GM19193 (cell line): Measurements from ENCODE around the gene ARHGEF6.

ENCODE experiments used
- POLR2A ChIP-seq: IDR thresholded peaks from 4 replicates; pipeline ENCODE4 v1.6.1; 2011; ENCODE audit not compliant: insufficient read depth, insufficient read length; ENCODE audit errors: extremely low read depth

The ARHGEF6 gene

DNA sequence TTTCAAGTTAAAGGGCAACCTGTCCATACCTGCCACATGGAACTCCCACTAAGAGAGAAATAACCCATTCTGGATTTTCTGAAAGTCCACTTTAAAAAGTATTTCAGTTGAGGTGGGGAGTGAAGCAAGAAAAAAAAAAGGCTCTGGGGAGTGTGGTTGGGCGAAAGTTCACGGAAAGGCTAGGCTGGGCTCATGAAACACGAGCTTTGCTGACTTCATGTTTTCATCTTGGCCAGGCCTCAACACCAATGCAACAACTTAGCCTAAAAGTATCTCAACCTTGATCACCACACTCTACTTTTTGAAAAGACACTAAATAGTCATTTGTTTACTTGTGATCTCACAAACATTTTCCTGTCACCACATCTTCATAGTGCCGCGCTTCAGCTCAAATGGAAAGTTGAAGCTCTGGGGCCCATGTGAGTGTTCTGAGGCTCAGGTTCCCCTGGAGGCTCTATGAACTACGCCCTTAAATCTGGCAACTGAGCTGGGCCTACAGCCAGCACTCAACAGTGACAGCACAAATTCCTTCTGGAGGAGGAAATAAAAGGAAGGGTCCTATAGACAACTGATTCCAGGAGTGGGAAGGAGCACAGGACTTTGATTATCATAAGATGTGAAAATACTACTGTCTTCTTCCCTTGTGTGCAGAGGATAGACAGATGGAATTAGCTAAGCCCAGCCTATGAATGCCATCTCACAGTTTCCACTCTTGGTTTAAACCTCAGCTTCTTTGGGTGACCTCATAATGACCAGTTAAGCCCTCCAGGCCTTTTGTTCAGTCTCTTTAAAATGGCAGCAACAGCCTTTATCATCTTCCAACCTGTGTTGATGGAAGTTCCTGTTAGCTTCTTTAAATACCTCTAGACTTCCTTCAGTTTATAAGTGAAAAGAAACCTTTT, 127.7 kb downstream of the ARHGEF6 start:
- no peak for TF ChIP-seq POLR2A

DNA sequence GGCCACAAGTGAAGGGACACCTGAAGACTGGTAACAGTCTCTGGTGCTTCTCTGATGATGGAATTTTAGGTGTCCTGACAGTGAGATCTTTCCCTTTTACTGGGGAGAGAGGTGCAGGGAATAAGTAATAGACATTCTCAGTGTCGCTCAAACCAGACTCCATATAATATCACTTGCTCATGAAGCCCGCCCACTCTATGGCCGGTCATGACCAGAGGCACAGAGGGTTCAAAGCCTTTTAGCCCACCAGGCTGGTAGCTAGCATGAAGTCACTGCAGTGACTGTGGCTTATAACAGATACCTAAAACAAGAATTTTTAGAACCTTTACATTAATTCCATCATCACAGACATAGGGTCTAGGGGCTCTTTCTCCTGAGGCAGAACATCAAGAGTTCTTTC, 129.9 kb downstream of the ARHGEF6 start:
- TF ChIP-seq POLR2A, result no peak

DNA sequence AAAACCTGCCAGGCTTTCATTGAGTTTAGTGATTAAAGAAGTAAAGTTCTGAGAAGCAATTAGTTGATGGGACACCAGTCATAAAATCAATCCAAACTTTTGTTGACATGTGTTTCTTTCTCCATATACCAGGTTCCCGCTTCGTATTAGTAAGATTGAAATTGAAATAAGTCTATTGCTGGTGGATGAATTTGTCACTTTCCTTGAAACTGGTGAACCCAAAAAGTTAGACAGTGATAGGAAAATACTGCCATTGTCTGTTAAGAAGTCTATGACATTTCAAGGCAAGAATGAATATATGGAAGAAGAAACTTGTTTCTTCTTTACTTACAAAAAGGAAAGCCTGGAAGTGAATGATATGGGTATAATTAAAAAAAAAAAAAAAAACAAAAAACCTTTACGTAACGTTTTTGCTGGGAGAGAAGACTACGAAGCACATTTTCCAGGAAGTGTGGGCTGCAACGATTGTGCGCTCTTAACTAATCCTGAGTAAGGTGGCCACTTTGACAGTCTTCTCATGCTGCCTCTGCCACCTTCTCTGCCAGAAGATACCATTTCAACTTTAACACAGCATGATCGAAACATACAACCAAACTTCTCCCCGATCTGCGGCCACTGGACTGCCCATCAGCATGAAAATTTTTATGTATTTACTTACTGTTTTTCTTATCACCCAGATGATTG, 132.9 kb downstream of the ARHGEF6 start, which contains the start of gene CD40LG:
Gene CD40LG, plus strand, starts transcription at position 482 of the 684 bp plus-strand sequence. Its CDS starts 91 bp downstream, at position 573.
- no peak for TF ChIP-seq POLR2A

DNA sequence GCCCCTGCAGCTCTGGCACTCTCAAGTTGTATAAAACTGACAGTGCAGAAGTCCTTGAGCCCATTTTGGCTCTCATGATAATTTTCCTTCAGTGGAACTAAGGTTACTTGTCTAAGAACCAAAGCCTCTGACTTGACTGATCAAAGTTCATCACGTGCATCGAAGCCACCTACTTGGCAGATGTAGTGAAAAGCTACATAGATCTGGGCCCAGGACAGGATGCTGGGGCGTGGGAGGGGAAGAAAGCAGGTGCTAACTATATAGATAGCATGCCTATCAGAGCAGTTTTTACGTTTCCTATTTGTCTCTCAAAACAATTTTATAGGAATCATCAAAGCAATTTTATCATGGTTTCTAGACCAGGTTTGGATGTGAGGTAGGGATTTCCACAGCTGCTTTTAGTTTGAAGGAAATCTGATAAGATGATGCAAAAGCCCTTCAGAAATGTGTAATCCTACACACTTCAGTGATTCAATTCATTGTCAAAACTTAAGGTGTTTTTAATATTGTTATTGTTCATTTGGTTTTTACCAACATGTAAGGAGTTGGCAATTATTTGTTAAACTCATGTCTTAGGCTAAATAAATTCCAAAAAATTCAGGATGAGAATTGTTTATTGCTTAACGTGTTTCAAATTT, 134.0 kb downstream of the ARHGEF6 start:
- TF ChIP-seq POLR2A, result no peak

DNA sequence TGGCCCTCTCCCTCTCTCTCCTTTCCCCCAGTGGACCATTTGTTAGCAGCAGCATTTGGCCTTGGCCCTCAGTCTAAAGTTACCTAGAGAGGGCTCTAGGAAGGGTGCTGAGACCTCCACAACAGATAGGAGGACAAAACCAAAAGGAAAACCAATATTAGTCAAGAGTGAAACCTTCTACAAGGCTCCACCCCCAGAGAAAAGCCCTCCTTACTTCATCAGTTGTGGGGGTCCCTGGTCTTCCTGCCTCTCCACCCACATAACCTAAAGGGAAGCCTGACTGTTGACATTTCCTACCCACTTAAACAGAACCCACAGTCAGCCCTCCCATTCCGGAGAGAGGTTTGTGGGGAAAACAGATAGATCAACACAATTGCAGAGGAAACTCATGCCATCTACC, 137.5 kb downstream of the ARHGEF6 start:
- no peak for TF ChIP-seq POLR2A

DNA sequence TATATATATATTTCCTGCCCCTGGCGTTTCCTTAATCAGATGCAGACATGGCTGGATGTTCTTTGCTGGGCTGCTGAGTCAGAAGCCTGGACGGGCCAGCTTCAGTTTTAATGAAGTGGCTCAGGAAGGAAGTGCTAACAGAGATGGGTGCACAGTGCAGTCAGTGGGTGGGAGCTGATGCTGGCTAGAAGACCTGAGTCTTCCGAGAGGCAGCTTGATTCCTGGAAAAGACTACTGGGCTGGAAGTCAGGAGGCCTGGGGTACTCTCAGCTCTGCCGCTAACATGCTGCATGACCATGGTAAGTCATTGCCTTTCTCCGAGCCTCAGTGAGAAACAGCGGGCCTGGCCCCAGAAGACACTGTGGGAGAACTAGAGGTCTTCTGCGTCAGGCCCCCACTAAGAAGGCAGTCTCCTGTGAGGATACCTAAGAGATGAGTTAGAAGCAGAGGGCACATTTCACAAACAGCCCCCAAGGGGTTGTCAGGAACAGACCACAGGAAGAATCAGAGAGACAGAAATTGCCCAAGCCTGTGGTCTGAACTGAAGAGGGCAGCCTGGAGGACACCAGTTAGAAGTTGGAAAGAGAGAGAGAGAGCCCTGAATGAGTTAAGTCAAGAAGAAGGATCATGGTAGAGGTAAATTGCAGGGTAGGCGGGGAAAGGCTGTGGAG, 141.1 kb downstream of the ARHGEF6 start:
- TF ChIP-seq POLR2A, result no peak

DNA sequence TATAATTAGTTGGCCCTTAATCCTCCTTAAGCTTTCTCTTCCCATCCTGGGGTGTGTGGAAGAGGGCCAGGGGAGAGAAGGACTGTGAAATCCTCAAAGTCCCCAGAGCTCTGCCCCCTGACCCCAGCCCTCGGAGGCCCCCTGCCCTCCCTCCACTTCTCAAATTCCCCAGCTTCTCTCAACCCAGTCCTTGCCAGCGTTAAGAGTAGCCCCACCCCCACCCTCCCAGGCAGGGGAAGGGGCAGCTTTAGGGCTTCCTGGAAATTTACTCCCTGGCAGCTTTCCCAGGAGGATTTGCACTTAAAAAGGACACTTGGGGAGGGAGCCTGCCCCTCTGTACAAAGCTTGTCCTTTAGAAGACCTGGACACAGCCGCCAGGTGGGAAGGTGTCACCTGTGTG, 144.6 kb downstream of the ARHGEF6 start:
- TF ChIP-seq POLR2A, result no peak

DNA sequence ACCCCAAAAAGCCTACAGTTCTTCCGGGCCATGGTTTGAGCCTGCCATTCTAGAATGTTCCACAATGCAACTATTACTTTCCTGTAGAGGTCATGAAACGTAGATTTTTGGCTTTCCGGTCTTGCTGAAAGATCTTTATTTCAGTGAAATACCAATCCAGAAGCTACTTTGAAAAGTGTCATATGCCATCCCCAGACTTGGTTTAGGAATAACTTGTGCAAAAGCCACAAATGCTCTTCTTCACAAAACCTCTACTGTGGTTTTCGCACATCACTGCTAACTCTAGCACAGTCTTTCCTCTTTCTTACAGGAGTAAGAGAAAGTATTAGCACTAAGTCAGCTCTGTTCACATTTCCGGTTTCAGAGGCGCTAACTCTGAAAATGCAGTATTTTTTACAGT, 145.5 kb downstream of the ARHGEF6 start:
- TF ChIP-seq POLR2A, result no peak

DNA sequence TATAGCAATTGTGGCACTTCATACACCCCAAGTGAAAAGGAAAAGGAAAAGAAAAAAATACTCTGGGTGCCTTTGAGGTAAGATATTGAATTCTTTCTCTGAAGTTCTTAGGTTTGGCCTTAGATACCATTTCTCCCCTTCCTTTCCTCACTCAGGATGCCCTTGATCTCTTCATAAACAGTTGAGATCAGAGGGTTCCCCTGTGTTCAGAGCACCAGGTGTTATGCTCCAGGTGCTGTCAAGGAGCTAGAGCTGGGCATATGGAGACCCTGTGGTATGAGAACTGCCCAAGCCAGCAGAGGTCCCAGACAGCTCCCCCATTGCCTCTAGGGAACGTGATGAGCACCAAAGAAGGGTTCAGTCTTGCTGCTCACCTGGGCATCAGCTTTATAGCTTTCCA, 149.9 kb downstream of the ARHGEF6 start:
- TF ChIP-seq POLR2A, result no peak

DNA sequence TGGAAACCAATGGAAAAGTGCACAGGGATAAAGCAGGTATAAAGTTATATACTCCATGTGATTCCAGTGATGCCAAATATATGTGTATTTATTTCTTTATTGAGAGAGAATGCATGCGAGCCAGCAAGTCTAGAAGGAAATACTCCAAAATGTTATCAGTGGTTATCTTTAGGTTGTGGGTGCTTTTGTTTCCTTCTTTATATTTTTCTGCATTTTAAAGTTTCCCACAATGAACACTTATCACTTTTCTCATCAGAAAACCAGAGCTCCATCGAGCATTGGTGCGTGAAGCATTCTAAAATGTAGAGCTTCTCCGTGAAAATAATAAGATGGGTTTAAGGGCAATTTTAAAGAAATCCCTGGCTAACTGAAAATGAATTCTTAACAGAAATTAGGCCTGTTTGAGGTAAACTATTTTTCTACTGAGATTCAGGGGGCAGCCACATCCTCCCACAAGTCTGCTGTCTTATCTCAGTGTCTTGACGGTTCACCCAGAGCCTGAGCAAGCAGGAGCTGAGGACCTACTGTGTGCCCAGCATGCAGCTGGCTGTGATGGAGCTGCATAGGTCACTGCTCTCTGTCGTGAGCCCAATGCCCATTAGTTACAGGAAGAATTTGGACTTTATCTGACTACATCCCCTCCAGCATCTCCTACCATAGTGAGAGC, 151.5 kb downstream of the ARHGEF6 start:
- TF ChIP-seq POLR2A, result no peak

DNA sequence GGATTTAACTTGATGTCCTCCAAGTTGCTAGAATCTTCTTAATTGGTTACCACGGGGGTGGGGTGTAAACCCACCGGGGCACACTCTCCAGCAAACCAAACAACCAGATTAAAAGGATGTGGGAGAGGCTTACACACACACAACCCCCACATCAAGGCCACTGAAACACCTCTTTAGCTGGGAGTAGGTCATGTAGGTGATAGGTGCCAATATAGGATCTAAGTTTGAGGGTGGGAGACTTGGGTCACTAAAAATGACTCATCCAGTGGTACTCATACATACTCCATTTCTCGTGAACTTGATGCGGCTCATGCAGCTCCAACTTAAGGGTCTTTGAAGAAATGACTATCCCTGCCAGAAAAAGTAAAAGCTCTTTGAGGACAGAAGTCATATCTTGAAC, 153.3 kb downstream of the ARHGEF6 start:
- no peak for TF ChIP-seq POLR2A

DNA sequence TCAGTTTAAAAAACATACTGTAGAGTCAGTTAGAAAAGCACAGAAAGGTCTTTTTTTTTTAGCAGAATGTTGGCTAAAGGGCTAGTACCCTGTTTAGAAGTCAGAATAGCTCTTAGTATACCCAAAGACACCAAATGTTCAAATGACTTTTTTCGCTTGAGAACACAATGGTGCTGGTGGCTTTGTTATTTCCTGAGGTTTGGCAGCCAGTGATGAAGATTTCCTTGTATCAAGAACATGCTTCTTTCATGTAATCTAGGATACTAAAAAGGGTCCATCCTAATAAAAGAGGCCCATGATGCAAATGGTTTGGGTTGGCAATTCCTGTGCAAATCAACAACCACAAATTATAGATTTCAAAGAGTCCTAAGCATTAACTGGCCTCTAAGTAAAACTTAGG, 153.8 kb downstream of the ARHGEF6 start:
- no peak for TF ChIP-seq POLR2A

DNA sequence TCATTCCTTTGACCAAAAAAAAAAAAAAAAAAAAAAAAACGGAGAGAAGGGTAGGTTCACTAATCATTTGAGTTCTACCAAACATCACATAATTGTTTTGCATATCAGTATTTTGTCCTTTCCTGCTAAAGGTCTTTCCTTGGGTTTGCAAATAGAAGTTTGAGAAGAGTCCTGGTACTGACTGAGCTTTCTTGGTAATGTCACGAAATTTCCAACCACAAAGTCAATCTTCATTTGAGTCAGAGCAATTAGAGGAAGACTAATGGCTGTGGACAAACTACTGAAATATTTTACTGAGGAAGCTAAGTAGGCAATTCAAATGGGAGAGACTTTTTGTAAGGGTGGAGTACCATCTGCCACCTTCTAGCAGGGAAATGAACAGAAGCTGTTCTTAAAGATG, 154.5 kb downstream of the ARHGEF6 start:
- TF ChIP-seq POLR2A, result no peak

DNA sequence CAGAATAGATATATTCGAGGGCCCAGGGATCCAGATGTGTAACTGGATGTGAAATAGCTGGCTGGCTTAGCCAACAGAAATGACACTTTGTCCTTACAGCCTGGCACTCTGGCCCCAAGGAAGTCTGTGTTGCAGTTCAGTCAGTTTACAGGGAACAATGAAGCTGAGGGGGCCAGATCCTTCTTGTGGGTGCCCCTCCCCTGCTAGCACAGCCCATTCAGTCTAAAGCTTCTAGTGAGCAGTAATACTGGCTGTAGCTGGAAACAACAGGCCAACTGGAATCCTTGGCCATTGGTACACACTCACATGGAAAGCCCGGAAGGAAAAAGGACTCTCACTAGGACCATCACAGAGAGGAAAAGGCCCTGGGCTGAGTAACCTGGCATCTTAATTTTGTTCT, 155.5 kb downstream of the ARHGEF6 start:
- no peak for TF ChIP-seq POLR2A
